PC-9 (cell line): Measurements from ENCODE around the gene YES1. TPM values are rescaled to one million over a fixed set of nuclear protein-coding genes. Genes with fewer than 3 reads are reported as not detected.

Experiments
- BruUV-seq: library from RNA; stranded (reverse); fragments of 400-500 nt; replicated peaks from 2 replicates; lab custom pipeline; 2021; lab: Mats Ljungman, UMichigan
- CTCF ChIA-PET: fragments of 300-600 bp; sonication (Branson Sonifier 250); formaldehyde crosslinking; loops from one replicate; lab custom pipeline; 2022; ENCODE audit warnings: antibody characterized with exemption; lab: Charles Lee
- POLR2A ChIA-PET: fragments of 300-600 bp; sonication (Branson Sonifier 250); formaldehyde crosslinking; loops from one replicate; lab custom pipeline; 2022; ENCODE audit warnings: antibody characterized with exemption; ENCODE audit not compliant: unreplicated experiment; lab: Charles Lee
- DNase-seq, 2 experiments: peaks; one replicate each; pipeline versions ENCODE4 v3.0.0 to v3.0.0-alpha.2; 2015 to 2022; ENCODE audit warnings: mixed read lengths in 1 of 2
- H2AFZ ChIP-seq: fragments of 200-600 bp; sonication (generic); 2 replicates; pipeline ENCODE4 v1.8.1; 2017; ENCODE audit warnings: antibody characterized with exemption
- H3F3A ChIP-seq: fragments of 200-600 bp; sonication (generic); 2 replicates; pipeline ENCODE4 v1.8.1; 2017; ENCODE audit warnings: antibody characterized with exemption, mild to moderate bottlenecking, low read depth; ENCODE audit not compliant: insufficient read depth
- H3K27ac ChIP-seq: fragments of 200-600 bp; sonication (generic); 2 replicates; pipeline ENCODE4 v1.6.1; 2016; ENCODE audit warnings: mixed run types
- H3K27me3 ChIP-seq: fragments of 200-600 bp; sonication (generic); 2 replicates; pipeline ENCODE4 v1.6.1; 2016; ENCODE audit warnings: low read depth, mixed run types; ENCODE audit not compliant: insufficient read depth
- H3K36me3 ChIP-seq: fragments of 200-600 bp; sonication (generic); 2 replicates; pipeline ENCODE4 v1.6.1; 2016; ENCODE audit warnings: low read depth, mixed run types
- H3K4me1 ChIP-seq: fragments of 200-600 bp; sonication (generic); replicated peaks from 2 replicates; pipeline ENCODE4 v1.6.1; 2016; ENCODE audit warnings: mixed run types; ENCODE audit not compliant: insufficient read depth
- H3K4me2 ChIP-seq: fragments of 200-600 bp; sonication (generic); 2 replicates; pipeline ENCODE4 v1.6.1; 2017; ENCODE audit warnings: mixed run types
- H3K4me3 ChIP-seq: fragments of 200-600 bp; sonication (generic); 2 replicates; pipeline ENCODE4 v1.6.1; 2016; ENCODE audit warnings: mixed run types
- H3K79me2 ChIP-seq: fragments of 200-600 bp; sonication (generic); 2 replicates; pipeline ENCODE4 v1.6.1; 2017; ENCODE audit warnings: low read depth, mixed run types
- H3K9me2 ChIP-seq: fragments of 200-600 bp; sonication (generic); 2 replicates; pipeline ENCODE4 v1.8.1; 2017; ENCODE audit warnings: mild to moderate bottlenecking; ENCODE audit not compliant: insufficient read depth
- H3K9me3 ChIP-seq: fragments of 200-600 bp; sonication (generic); 2 replicates; pipeline ENCODE4 v1.8.1; 2016; ENCODE audit warnings: low read depth; ENCODE audit not compliant: insufficient read depth
- H4K20me1 ChIP-seq: fragments of 200-600 bp; sonication (generic); 2 replicates; pipeline ENCODE4 v1.8.1; 2017; ENCODE audit not compliant: insufficient read depth
- CTCF ChIP-seq: fragments of 200-600 bp; sonication (generic); conservative IDR thresholded peaks from 2 replicates; pipeline ENCODE4 v1.6.1; 2017; ENCODE audit warnings: mixed run types, antibody characterized with exemption, mild to moderate bottlenecking, moderate library complexity
- EZH2 ChIP-seq: fragments of 200-600 bp; sonication (generic); IDR thresholded peaks from 2 replicates; pipeline ENCODE4 v1.8.0; 2017; ENCODE audit warnings: antibody characterized with exemption, low read depth
- intact Hi-C: fragments of 100-400 bp; cut with micrococcal nuclease; formaldehyde crosslinking; loops from one replicate; pipeline ENCODE4 v1.10.0; 2022; ENCODE audit not compliant: unreplicated experiment
- total RNA-seq: library from RNA; stranded (reverse); gene quantifications from 2 replicates; pipeline ENCODE4 v1.2.3, GENCODE V29; 2021

YES1 gene
- total RNA-seq, 1 experiment from 2014 or later, result 111 TPM

DNA sequence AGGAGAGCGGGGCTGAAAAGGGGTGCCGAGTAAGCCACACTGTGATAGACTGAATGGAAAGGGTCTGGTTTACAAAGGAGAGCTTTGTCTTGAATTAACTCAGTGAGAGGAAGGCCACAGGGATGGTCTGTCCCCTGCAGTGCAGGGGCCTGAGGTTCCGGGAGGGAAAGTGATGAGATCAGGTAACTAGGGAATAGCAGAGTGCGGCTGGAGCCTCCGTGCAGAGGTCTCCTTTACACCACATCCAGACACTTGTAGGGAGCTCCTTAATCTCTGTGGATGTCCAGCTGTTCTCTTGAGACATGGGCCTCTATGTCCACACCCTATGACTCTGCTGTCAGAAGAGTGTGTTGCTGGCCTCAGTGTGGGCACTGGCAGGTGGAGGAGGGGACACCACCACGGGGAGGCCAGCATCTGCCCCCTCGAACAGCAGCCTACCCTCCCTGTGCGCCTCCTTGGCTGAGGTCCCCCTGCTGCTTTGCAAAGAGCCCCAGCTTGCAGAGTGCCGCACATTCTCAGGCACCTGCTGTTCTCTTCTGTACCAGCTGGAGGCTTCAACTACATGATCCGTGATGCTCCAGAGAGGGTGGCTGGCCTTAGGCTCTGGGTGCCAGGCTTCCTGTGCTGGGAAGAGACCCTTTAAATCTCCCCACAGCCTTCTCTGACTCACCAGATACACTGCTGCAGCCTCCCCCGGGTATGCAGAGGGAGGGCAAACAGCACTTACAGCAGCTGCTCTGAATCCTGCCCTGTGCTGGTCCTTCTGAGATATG is 125.5 kb downstream of the YES1 start:
- ChIA-PET CTCF (no interaction called here), POLR2A (no interaction called here)
- intact Hi-C loops, result no loop called here

GRCh38 chr18:685438-685837 is 126.6 kb downstream of the YES1 start:
- Histone ChIP-seq H3K79me2 (no peaks in the 10 kb centered on the region), H2AFZ (no peak overlapping the region), H3K27me3 (no peaks in the 10 kb centered on the region), H3K9me3 (no peaks in the 10 kb centered on the region), H3K36me3 (0 out of 2 replicates have a peak, but pooled peaks cover 7% of the 10 kb centered on the region), H3K27ac (no peak overlapping the region), H4K20me1 (no peaks in the 10 kb centered on the region), H3K4me2 (no peak overlapping the region), H3K9me2 (no peaks in the 10 kb centered on the region), H3F3A (no peaks in the 10 kb centered on the region; the same call in 1 of the 2 replicates), H3K4me1 (no peaks in the 10 kb centered on the region), H3K4me3 (no peak overlapping the region)
- TF ChIP-seq EZH2, result no peak
- TF ChIP-seq CTCF, result no peak
- ChIA-PET POLR2A (no interaction called here), CTCF (no interaction called here)
- intact Hi-C loops, result no loop called here
- BruUV-seq, result no TSS peak
- DNase-seq, result no peak

More for the DNA sequence above, 125.5 kb downstream of the YES1 start:
- Histone ChIP-seq H3K27ac (no peak overlapping the region), H3F3A (no peaks in the 10 kb centered on the region; the same call in 1 of the 2 replicates), H2AFZ (no peak overlapping the region), H3K4me1 (no peaks in the 10 kb centered on the region), H3K9me2 (no peaks in the 10 kb centered on the region), H3K27me3 (no peaks in the 10 kb centered on the region), H3K79me2 (no peaks in the 10 kb centered on the region), H3K4me2 (no peak overlapping the region), H4K20me1 (no peaks in the 10 kb centered on the region), H3K4me3 (no peak overlapping the region), H3K9me3 (no peaks in the 10 kb centered on the region), H3K36me3 (0 out of 2 replicates have a peak, but pooled peaks cover 6% of the 10 kb centered on the region)
- TF ChIP-seq EZH2 (no peak), CTCF (no peak)
- BruUV-seq, result no TSS peak
- DNase-seq, result no peak

DNA sequence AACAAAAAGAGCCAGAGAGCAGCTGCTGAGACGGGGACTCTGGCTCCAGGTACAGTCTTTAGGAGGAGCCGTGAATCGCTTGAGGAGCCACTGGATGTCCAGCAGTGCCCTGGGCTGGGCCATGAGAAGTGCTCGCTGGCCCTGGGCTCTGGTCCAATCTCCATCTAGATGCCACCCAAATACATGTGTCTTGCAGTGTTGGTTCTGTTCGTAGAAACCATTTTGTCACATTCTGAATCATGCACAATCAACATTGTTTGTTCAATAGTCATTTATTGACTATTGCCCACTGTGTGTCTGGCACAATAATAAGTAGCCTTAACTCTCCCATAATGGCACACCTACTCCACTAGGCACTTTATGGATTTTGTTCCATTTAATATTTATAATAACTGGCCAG is 128.5 kb downstream of the YES1 start:
- Histone ChIP-seq H2AFZ (no peak overlapping the region), H3K4me1 (no peaks in the 10 kb centered on the region), H3K36me3 (peaks cover 7% of the 10 kb centered on the region; the same call in 1 of the 2 replicates), H3K79me2 (no peaks in the 10 kb centered on the region), H3F3A (no peaks in the 10 kb centered on the region; the same call in 1 of the 2 replicates), H3K27me3 (no peaks in the 10 kb centered on the region), H3K27ac (no peak overlapping the region), H4K20me1 (no peaks in the 10 kb centered on the region), H3K9me2 (no peaks in the 10 kb centered on the region), H3K4me3 (no peak overlapping the region), H3K4me2 (no peak overlapping the region), H3K9me3 (no peaks in the 10 kb centered on the region)
- intact Hi-C loops, result no loop called here
- no TSS peak for BruUV-seq
- ChIA-PET POLR2A (no interaction called here), CTCF (no interaction called here)
- TF ChIP-seq EZH2, result no peak
- TF ChIP-seq CTCF, result no peak
- no peak for DNase-seq
